Neural cell (in vitro differentiated cells): Measurements from ENCODE around the gene SPRED1. TPM values are rescaled to one million over a fixed set of nuclear protein-coding genes. Genes with fewer than 3 reads are reported as not detected.

Experiments used
- H2AFZ ChIP-seq: fragments of 200-600, 300-800 bp; sonication (generic), shearing (Covaris generic); 2 replicates; pipeline ENCODE4 v1.6.0; 2014; ENCODE audit warnings: low read depth, mild to moderate bottlenecking, antibody characterized with exemption, low read length, moderate library complexity
- H3F3A ChIP-seq: fragments of 200-600 bp; shearing (Covaris generic); 2 replicates; pipeline ENCODE4 v1.6.1; 2016; ENCODE audit warnings: mild to moderate bottlenecking, moderate library complexity, mixed read lengths, antibody characterized with exemption, low read length; ENCODE audit not compliant: insufficient read depth, poor library complexity, severe bottlenecking
- H3K27ac ChIP-seq: fragments of 200-600, 300-800 bp; sonication (generic), shearing (Covaris generic); 2 replicates; pipeline ENCODE4 v1.5.1; 2014; ENCODE audit warnings: mild to moderate bottlenecking, low read length, moderate library complexity
- H3K27me3 ChIP-seq: fragments of 300-800, 200-600 bp; sonication (generic), shearing (Covaris generic); 2 replicates; pipeline ENCODE4 v1.6.0; 2014; ENCODE audit warnings: mild to moderate bottlenecking, low read depth, low read length, moderate library complexity; ENCODE audit not compliant: insufficient read depth
- H3K36me3 ChIP-seq: fragments of 300-800, 200-600 bp; sonication (generic), shearing (Covaris generic); 2 replicates; pipeline ENCODE4 v1.5.1; 2014; ENCODE audit warnings: mild to moderate bottlenecking, antibody characterized with exemption, low read length, moderate library complexity; ENCODE audit not compliant: insufficient read depth
- H3K4me2 ChIP-seq: fragments of 300-800, 200-600 bp; sonication (generic), shearing (Covaris generic); 2 replicates; pipeline ENCODE4 v1.6.0; 2014; ENCODE audit warnings: mild to moderate bottlenecking, low read length
- H3K4me3 ChIP-seq: fragments of 300-800, 200-600 bp; sonication (generic), shearing (Covaris generic); 2 replicates; pipeline ENCODE4 v1.5.1; 2014; ENCODE audit warnings: mild to moderate bottlenecking, low read length, moderate library complexity
- H3K79me2 ChIP-seq: fragments of 200-600 bp; shearing (Covaris generic); replicated peaks from 2 replicates; pipeline ENCODE4 v1.6.0; 2014; ENCODE audit warnings: mild to moderate bottlenecking, low read length, moderate library complexity; ENCODE audit not compliant: insufficient read depth
- H3K9ac ChIP-seq: fragments of 300-800, 200-600 bp; sonication (generic), shearing (Covaris generic); 2 replicates; pipeline ENCODE4 v1.6.1; 2016; ENCODE audit warnings: mild to moderate bottlenecking, low read length, mixed read lengths
- H3K9me2 ChIP-seq: fragments of 200-600 bp; shearing (Covaris generic); 2 replicates; pipeline ENCODE4 v1.6.1; 2016; ENCODE audit warnings: mild to moderate bottlenecking, low read length, mixed read lengths; ENCODE audit not compliant: insufficient read depth
- H3K9me3 ChIP-seq: fragments of 200-600, 300-800 bp; sonication (generic), shearing (Covaris generic); 2 replicates; pipeline ENCODE4 v1.6.1; 2016; ENCODE audit warnings: mild to moderate bottlenecking, mixed run types, low read length, moderate library complexity, mixed read lengths
- H4K20me1 ChIP-seq: fragments of 200-600 bp; shearing (Covaris generic); 2 replicates; pipeline ENCODE4 v1.6.1; 2016; ENCODE audit warnings: mild to moderate bottlenecking, mixed run types; ENCODE audit not compliant: insufficient read depth
- EP300 ChIP-seq: fragments of 450-650 bp; conservative IDR thresholded peaks from 2 replicates; pipeline ENCODE4 v1.6.1; 2014; ENCODE audit warnings: antibody characterized with exemption, mild to moderate bottlenecking, moderate library complexity; ENCODE audit not compliant: poor library complexity, severe bottlenecking
- EZH2 ChIP-seq: fragments of 200-600, 300-800 bp; shearing (Covaris generic), sonication (generic); IDR thresholded peaks from 2 replicates; pipeline ENCODE4 v1.6.1; 2014; ENCODE audit warnings: antibody characterized with exemption, low read length, borderline replicate concordance, mild to moderate bottlenecking; ENCODE audit not compliant: insufficient read depth, poor library complexity, severe bottlenecking
- MXI1 ChIP-seq: fragments of 450-650 bp; conservative IDR thresholded peaks from 2 replicates; pipeline ENCODE4 v1.6.1; 2014; ENCODE audit warnings: antibody characterized with exemption, mild to moderate bottlenecking; ENCODE audit not compliant: poor library complexity, severe bottlenecking
- POLR2AphosphoS5 ChIP-seq: IDR thresholded peaks from 2 replicates; pipeline ENCODE4 v1.6.1; 2012
- RAD21 ChIP-seq: fragments of 450-650 bp; conservative IDR thresholded peaks from 2 replicates; pipeline ENCODE4 v1.6.1; 2014; ENCODE audit warnings: antibody characterized with exemption, mild to moderate bottlenecking, moderate library complexity
- REST ChIP-seq: IDR thresholded peaks from 2 replicates; pipeline ENCODE4 v1.6.1; 2012; ENCODE audit warnings: borderline replicate concordance
- SMC3 ChIP-seq: fragments of 450-650 bp; conservative IDR thresholded peaks from 2 replicates; pipeline ENCODE4 v1.6.1; 2014; ENCODE audit warnings: antibody characterized with exemption, mild to moderate bottlenecking, moderate library complexity; ENCODE audit not compliant: poor library complexity
- TAF1 ChIP-seq: IDR thresholded peaks from 2 replicates; pipeline ENCODE4 v1.6.1; 2012; ENCODE audit warnings: low read depth
- polyA plus RNA-seq: library from polyadenylated mRNA; depleted of rRNA; stranded (reverse); fragments of >200 nt; gene quantifications from 2 replicates; pipeline ENCODE4 v1.2.3, GENCODE V29; 2014
- TF ChIP-seq, protein P1 (sequence below): fragments of 450-650 bp; IDR thresholded peaks from 2 replicates; pipeline ENCODE4 v1.5.1; 2014; ENCODE audit warnings: antibody characterized with exemption, mild to moderate bottlenecking, moderate library complexity; ENCODE audit not compliant: poor library complexity, severe bottlenecking

Gene SPRED1
- polyA plus RNA-seq, 1 donor from 2014 or later, result 12.0 TPM

DNA sequence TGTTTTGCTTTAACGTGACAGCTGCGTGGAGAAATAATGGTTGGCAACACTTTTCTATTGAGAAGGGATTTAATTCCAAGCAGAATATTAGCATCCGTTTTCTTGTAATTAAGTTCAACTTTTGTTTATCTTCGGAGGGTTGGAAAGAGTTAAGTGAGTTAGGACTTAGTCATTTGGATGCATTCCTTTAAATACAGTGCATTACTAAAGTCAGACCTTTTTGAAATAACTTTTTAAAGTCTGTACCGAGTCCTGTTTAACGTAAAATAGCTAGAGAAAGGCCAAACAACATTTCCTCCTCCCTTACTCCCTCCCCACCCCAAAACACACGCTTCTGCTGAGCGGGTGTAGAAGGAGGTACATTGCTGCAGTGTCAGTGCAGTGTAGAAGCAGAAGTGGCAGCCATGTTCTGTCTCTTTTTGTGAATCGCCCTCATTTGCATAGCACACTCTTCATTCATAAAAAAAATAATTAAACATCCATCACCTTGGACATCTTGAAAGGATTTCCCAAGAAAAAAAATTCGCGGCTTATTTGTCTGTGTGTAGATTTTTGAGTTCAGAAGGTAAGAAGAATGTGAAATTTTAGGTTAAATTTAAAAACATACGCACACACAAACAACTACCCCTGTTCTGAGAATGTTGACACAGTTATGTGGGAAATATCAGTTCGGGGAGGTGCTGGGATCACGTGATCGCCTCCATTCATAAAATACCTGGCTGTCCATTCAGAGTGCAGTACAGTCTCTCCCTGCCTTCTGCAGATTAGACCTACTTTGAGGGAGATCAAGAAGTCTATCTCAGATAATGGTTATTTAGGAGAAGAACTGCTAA lies 1.6 kb downstream of the SPRED1 start:
- no peaks in the 10 kb centered on the region for H3K36me3 ChIP-seq
- no peak overlapping the region for H2AFZ ChIP-seq
- TF ChIP-seq RAD21 (no peak), POLR2AphosphoS5 (peak; percentile 21), TAF1 (peak; percentile 50)
- peak overlapping the region; percentile 87 for H3K4me2 ChIP-seq
- peak overlapping the region; percentile 29 for H3K27ac ChIP-seq
- no peaks in the 10 kb centered on the region for H3K9me3 ChIP-seq
- H3K9me2 ChIP-seq, result no peaks in the 10 kb centered on the region
- H3K9ac ChIP-seq, result peak overlapping the region; percentile 82
- peaks cover 62% of the 10 kb centered on the region for H3K79me2 ChIP-seq
- H4K20me1 ChIP-seq, result no peaks in the 10 kb centered on the region
- peak overlapping the region; percentile 85 for H3K4me3 ChIP-seq
- H3F3A ChIP-seq, result peaks cover 6% of the 10 kb centered on the region
- no peaks in the 10 kb centered on the region for H3K27me3 ChIP-seq

DNA sequence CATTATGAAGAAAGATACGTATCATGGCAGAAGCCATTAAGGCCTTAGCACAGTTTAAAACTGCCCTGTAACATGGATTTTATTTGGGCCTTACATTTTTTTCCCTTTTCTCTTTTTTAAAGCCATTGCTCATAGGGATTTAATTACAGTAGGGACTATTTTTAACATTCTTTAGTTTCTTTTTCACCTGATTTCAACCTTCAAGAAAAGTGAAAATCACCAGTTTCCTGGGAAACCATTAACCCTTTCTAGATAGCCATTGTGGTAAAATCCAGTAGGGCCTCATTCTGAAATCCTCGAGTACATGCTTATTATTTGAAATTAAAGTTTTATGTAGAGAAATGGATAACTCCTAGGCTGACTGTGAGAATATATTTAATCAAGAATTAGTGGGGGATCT lies 3.1 kb downstream of the SPRED1 start:
- Histone ChIP-seq H3K79me2 (peaks cover 77% of the 10 kb centered on the region), H3K36me3 (no peaks in the 10 kb centered on the region), H3F3A (peaks cover 2% of the 10 kb centered on the region), H3K27me3 (no peaks in the 10 kb centered on the region), H3K9ac (no peak overlapping the region), H3K9me3 (no peaks in the 10 kb centered on the region), H3K9me2 (no peaks in the 10 kb centered on the region), H4K20me1 (no peaks in the 10 kb centered on the region), H3K27ac (no peak overlapping the region), H2AFZ (no peak overlapping the region), H3K4me2 (peak overlapping the region; percentile 87), H3K4me3 (peak overlapping the region; percentile 85)
- no peak for TF ChIP-seq RAD21
- TF ChIP-seq MXI1, result no peak
- TF ChIP-seq EZH2, result no peak
- TF ChIP-seq TAF1, result no peak
- no peak for TF ChIP-seq POLR2AphosphoS5
- no peak for TF ChIP-seq SMC3
- no peak for TF ChIP-seq REST
- TF ChIP-seq, protein P1, sequence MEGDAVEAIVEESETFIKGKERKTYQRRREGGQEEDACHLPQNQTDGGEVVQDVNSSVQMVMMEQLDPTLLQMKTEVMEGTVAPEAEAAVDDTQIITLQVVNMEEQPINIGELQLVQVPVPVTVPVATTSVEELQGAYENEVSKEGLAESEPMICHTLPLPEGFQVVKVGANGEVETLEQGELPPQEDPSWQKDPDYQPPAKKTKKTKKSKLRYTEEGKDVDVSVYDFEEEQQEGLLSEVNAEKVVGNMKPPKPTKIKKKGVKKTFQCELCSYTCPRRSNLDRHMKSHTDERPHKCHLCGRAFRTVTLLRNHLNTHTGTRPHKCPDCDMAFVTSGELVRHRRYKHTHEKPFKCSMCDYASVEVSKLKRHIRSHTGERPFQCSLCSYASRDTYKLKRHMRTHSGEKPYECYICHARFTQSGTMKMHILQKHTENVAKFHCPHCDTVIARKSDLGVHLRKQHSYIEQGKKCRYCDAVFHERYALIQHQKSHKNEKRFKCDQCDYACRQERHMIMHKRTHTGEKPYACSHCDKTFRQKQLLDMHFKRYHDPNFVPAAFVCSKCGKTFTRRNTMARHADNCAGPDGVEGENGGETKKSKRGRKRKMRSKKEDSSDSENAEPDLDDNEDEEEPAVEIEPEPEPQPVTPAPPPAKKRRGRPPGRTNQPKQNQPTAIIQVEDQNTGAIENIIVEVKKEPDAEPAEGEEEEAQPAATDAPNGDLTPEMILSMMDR, result no peak
- no peak for TF ChIP-seq EP300
